ENCODE measurements around the gene VAV1. TPM values are rescaled to one million over a fixed set of nuclear protein-coding genes. Genes with fewer than 3 reads are reported as not detected.

VAV1 gene
- total RNA-seq, 1 experiment from 2014 or later, result 0.05 TPM

DNA sequence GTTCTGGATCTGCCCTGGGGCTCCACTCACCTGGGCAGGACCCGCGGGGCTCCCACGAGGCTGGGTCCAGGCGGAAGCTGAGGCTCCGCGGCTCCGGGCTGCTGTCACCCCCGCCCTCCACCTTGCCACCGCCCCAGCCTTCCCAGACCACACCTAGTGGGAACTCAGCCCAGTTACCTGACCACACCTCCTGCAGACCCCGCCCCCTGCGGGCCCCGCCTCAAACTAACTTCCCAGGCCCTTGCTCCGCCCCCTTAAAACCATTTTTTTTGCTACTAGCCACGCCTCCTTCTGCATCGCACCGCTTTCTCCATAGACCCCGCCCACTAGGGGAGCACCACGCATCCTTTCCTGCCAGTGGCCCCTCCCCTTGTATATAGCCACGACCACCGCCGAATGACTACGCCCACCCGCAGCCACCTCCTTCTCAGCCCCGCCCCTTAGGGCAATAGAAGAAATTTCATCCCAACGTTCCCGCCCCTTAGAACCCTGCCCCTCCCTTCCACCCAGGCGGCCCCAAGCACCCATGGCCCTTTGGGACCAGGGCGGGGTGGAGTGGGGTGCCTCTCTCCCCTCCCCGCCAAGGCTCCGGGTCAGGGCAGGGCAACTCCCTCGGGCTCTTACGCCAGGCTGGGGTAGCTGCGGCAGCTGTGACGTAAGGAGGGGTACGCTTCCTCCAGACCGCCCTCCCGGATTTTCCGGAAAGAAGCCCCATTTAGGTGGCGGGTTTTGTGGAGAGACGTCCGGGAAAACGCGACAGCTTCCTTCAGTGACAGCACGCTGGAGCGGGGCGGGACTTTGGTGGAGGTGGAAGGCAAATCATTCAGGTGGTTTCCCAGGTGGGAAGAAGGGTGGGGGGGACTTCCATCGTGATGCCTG lies 4.9 kb upstream of the VAV1 start, which contains the start of gene SH2D3A:
SH2D3A (minus strand) TSS at position 79 of the 879 bp plus-strand sequence. CDS start 3,687 bp downstream, outside the sequence.
- in situ Hi-C loops (cut with HindIII; ENCODE audit: low pct_unique_long_range_greater_than_20kb, low sequenced_read_pairs), result no loop called here
- Histone ChIP-seq H3K36me3 (ENCODE audit: control insufficient read depth, insufficient read depth, low read length) (peaks cover 3% of the 10 kb centered on the region; the same call in 1 of the 2 replicates), H3K4me3 (ENCODE audit: low read depth in 2 of 2, low read length in 2 of 2) (peak within 1 kb of the TSS; percentile 50 to 64), H3K4me1 (ENCODE audit: control insufficient read depth, insufficient read depth, low read length) (0 out of 2 replicates have a peak, but pooled peaks cover 2% of the 10 kb centered on the region), H3K9me3 (ENCODE audit: control insufficient read depth, insufficient read depth, low read depth, low read length) (no peaks in the 10 kb centered on the region), H3K27ac (ENCODE audit: low read length) (peak within 1 kb of the TSS; percentile 39; the same call in 1 of the 2 replicates), H3K27me3 (ENCODE audit: control insufficient read depth, insufficient read depth, low read length) (no peaks in the 10 kb centered on the region)
- DNase-seq (ENCODE audit: low read depth, low spot score) (no peak), ATAC-seq (peak; percentile 73)
- BruUV-seq (replicated peaks), result no TSS peak
- ChIA-PET CTCF (interaction anchor here (0.6 kb wide), 1 partner anchor 96 kb away, joined by 5 read pairs; no protein-coding TSS in a partner anchor), POLR2A (no interaction called here)
- TF ChIP-seq TCF7L2 (IDR thresholded peaks at IDR 0.05; ENCODE audit: low read depth, low read length), result no peak
- TF ChIP-seq SIN3A (IDR thresholded peaks at IDR 0.05; ENCODE audit: borderline replicate concordance, insufficient read depth, low read depth, low read length), result no peak
- TF ChIP-seq POLR2AphosphoS5 (IDR thresholded peaks at IDR 0.05; ENCODE audit: low read depth, low read length), result no peak
- TF ChIP-seq, protein P1, sequence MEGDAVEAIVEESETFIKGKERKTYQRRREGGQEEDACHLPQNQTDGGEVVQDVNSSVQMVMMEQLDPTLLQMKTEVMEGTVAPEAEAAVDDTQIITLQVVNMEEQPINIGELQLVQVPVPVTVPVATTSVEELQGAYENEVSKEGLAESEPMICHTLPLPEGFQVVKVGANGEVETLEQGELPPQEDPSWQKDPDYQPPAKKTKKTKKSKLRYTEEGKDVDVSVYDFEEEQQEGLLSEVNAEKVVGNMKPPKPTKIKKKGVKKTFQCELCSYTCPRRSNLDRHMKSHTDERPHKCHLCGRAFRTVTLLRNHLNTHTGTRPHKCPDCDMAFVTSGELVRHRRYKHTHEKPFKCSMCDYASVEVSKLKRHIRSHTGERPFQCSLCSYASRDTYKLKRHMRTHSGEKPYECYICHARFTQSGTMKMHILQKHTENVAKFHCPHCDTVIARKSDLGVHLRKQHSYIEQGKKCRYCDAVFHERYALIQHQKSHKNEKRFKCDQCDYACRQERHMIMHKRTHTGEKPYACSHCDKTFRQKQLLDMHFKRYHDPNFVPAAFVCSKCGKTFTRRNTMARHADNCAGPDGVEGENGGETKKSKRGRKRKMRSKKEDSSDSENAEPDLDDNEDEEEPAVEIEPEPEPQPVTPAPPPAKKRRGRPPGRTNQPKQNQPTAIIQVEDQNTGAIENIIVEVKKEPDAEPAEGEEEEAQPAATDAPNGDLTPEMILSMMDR (IDR thresholded peaks at IDR 0.05), result no peak
- TF ChIP-seq, protein P2, sequence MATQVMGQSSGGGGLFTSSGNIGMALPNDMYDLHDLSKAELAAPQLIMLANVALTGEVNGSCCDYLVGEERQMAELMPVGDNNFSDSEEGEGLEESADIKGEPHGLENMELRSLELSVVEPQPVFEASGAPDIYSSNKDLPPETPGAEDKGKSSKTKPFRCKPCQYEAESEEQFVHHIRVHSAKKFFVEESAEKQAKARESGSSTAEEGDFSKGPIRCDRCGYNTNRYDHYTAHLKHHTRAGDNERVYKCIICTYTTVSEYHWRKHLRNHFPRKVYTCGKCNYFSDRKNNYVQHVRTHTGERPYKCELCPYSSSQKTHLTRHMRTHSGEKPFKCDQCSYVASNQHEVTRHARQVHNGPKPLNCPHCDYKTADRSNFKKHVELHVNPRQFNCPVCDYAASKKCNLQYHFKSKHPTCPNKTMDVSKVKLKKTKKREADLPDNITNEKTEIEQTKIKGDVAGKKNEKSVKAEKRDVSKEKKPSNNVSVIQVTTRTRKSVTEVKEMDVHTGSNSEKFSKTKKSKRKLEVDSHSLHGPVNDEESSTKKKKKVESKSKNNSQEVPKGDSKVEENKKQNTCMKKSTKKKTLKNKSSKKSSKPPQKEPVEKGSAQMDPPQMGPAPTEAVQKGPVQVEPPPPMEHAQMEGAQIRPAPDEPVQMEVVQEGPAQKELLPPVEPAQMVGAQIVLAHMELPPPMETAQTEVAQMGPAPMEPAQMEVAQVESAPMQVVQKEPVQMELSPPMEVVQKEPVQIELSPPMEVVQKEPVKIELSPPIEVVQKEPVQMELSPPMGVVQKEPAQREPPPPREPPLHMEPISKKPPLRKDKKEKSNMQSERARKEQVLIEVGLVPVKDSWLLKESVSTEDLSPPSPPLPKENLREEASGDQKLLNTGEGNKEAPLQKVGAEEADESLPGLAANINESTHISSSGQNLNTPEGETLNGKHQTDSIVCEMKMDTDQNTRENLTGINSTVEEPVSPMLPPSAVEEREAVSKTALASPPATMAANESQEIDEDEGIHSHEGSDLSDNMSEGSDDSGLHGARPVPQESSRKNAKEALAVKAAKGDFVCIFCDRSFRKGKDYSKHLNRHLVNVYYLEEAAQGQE (IDR thresholded peaks at IDR 0.05; ENCODE audit: insufficient read depth in 1 of 2, low read depth in 2 of 2, low read length in 1 of 2), result no peak
- intact Hi-C loops (cut with micrococcal nuclease; ENCODE audit: unreplicated experiment), result no loop called here

DNA sequence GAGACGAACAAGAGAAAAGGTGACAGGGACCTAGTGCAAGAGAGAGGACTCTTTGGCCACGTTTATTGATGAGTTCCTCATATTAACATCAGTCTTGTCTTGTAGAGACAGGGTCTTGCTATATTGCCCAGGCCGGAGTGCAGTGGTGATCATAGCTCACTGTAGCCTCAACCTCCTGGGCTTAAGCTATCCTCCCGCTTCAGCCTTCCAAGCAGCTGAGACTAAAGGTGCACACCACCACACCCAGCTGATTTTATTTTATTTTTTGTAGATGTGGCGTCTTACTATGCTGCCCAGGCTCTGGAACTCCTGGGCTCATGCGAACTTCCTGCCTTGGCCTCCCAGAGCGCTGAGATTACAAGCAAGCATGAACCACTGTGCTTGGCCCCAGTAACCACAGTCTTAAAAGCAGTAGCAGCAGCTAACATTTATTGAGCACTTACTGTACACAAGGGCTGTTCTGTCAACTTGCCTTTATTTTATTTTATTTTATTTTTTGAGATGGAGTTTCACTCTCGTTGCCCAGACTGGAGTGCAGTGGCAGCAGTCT lies 4.2 kb upstream of the VAV1 start:
- in situ Hi-C loops (cut with HindIII; ENCODE audit: low pct_unique_long_range_greater_than_20kb, low sequenced_read_pairs), result no loop called here
- Histone ChIP-seq H3K27me3 (ENCODE audit: control insufficient read depth, insufficient read depth, low read length) (no peaks in the 10 kb centered on the region), H3K4me1 (ENCODE audit: control insufficient read depth, insufficient read depth, low read length) (0 out of 2 replicates have a peak, but pooled peaks cover 2% of the 10 kb centered on the region), H3K9me3 (ENCODE audit: control insufficient read depth, insufficient read depth, low read depth, low read length) (no peaks in the 10 kb centered on the region), H3K4me3 (ENCODE audit: low read depth in 2 of 2, low read length in 2 of 2) (peak overlapping the region in 1 of 2 experiments; percentile 64; a peak in 1 of 4 replicates), H3K36me3 (ENCODE audit: control insufficient read depth, insufficient read depth, low read length) (peaks cover 3% of the 10 kb centered on the region; the same call in 1 of the 2 replicates), H3K27ac (ENCODE audit: low read length) (no peak overlapping the region)
- ATAC-seq (no peak), DNase-seq (ENCODE audit: low read depth, low spot score) (no peak)
- intact Hi-C loops (cut with micrococcal nuclease; ENCODE audit: unreplicated experiment), result no loop called here
- BruUV-seq (replicated peaks), result no TSS peak
- TF ChIP-seq, protein P1 (IDR thresholded peaks at IDR 0.05), result no peak
- no peak for TF ChIP-seq POLR2AphosphoS5 (IDR thresholded peaks at IDR 0.05; ENCODE audit: low read depth, low read length)
- TF ChIP-seq, protein P2 (IDR thresholded peaks at IDR 0.05; ENCODE audit: insufficient read depth in 1 of 2, low read depth in 2 of 2, low read length in 1 of 2), result no peak
- ChIA-PET POLR2A (interaction anchor here (0.6 kb wide), 2 partner anchors 156 to 442 kb away, joined by 4 read pairs; no protein-coding TSS in a partner anchor), CTCF (interaction anchor here (0.6 kb wide), 1 partner anchor 181 kb away, joined by 3 read pairs; no protein-coding TSS in a partner anchor)
